Measurements from ENCODE around the gene ALDH1L2.

DNA sequence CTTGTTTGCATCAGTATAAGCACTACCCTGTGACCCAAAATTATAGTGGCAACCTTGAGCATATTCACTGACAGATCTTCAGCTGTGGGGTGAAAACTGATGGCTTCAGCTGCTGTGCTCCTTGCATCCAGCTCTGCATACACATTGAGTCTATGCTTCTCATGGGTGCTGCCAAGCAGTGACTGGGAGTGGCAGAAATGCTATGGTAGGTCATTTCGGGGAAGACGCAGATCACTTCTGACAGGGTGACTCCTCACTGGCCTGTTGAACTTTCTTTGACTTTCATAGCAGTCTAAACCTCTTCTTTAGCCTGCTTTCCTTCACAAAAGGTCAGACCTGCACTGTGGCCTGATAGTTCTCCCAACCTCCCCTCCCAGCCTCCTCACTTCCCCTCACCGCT is 5.6 kb upstream of the ALDH1L2 start:
- TF ChIP-seq, protein P1, sequence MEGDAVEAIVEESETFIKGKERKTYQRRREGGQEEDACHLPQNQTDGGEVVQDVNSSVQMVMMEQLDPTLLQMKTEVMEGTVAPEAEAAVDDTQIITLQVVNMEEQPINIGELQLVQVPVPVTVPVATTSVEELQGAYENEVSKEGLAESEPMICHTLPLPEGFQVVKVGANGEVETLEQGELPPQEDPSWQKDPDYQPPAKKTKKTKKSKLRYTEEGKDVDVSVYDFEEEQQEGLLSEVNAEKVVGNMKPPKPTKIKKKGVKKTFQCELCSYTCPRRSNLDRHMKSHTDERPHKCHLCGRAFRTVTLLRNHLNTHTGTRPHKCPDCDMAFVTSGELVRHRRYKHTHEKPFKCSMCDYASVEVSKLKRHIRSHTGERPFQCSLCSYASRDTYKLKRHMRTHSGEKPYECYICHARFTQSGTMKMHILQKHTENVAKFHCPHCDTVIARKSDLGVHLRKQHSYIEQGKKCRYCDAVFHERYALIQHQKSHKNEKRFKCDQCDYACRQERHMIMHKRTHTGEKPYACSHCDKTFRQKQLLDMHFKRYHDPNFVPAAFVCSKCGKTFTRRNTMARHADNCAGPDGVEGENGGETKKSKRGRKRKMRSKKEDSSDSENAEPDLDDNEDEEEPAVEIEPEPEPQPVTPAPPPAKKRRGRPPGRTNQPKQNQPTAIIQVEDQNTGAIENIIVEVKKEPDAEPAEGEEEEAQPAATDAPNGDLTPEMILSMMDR (IDR thresholded peaks at IDR 0.05): no peak
- TF ChIP-seq ZFX (IDR thresholded peaks at IDR 0.05; ENCODE audit: borderline replicate concordance): no peak
